ENCODE data around the gene REPS1. TPM values are rescaled to one million over a fixed set of nuclear protein-coding genes. Genes with fewer than 3 reads are reported as not detected.
A peak's percentile ranks its signal among the peaks of the same experiment; 100 is the strongest.

REPS1 gene
- polyA plus RNA-seq, 1 of the 3 experiments (the other 2 are of a cell fraction), result 26.2 TPM

DNA sequence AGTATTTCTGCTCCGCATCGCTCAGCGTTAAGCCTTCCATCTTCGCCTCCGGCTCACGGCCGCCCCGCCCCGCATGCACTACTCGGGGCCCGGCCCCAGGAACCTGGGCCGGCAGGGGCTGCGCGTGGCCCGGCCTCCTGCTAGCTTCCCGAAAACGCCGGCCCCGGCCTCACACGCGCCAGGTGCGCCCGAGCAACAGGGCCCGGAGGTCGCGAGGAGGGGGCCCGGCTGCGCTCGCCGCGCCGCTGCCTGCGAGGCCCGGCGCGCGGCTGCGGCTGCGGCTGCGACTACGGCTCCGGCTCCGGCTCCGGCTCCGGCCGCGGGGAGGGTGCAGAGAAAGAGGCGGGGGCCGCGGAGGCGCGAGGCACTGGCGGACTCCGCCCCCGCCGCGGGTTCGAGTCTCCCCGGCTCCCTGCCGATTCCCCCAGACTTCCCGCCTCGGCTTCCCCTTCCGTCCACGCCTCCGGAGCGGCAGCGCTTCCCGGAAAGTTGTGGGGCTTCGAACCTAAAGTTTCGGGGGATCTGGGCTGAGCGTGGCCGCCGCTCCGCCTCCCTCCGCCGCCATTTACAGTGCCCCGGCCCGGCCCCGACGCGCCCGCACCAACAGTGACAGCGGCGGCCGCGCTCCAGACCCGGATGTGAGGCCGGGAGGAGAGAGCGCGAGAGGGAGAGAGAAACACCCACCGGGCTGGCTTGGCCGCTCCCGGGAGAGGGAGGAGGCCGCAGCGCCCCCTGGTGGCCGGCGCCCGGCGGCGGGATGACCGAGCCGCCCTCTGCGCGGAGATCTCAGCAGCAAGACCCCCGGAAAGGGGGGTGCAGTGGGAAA lies at the start of gene REPS1 (continued):
- TF ChIP-seq FOXM1 (IDR thresholded peaks at IDR 0.05; ENCODE audit: low read depth) (no peak), ELF1 (IDR thresholded peaks at IDR 0.05) (peak; percentile 51; the same call in 1 of the 2 replicates), SIN3A (IDR thresholded peaks at IDR 0.05; ENCODE audit: borderline replicate concordance, low read depth, low read length) (peak; percentile 87; the same call in 1 of the 2 replicates), RAD21 (IDR thresholded peaks at IDR 0.05; ENCODE audit: low read length) (peak; percentile 73), TCF12 (IDR thresholded peaks at IDR 0.05) (no peak), MXI1 (IDR thresholded peaks at IDR 0.05; ENCODE audit: low read depth, low read length) (peak; percentile 69), USF2 (IDR thresholded peaks at IDR 0.05; ENCODE audit: borderline replicate concordance, low read depth, low read length) (no peak), NRF1 (IDR thresholded peaks at IDR 0.05; ENCODE audit: low read depth, low read length) (0 out of 2 replicates have a peak, but pooled peaks have one; percentile 10), FOSL2 (IDR thresholded peaks at IDR 0.05; ENCODE audit: borderline replicate concordance, low read depth) (no peak), TAF1 (IDR thresholded peaks at IDR 0.05; ENCODE audit: borderline replicate concordance, low read depth, low read length) (peak; percentile 85), FOXJ3 (CRISPR knock-in tag; IDR thresholded peaks at IDR 0.05) (no peak), MEF2A (IDR thresholded peaks at IDR 0.05; ENCODE audit: borderline replicate concordance, low read depth) (no peak), NFIC (IDR thresholded peaks at IDR 0.05; ENCODE audit: borderline replicate concordance) (no peak)

- no peak overlapping the region for H2AFZ ChIP-seq (ENCODE audit: low read depth)
- ChIA-PET CTCF (interaction anchor here (0.6 to 1.3 kb wide), 2 partner anchors 8 to 72 kb away, joined by 3 read pairs; no protein-coding TSS in a partner anchor), POLR2A (no interaction called here)
- no peaks in the 10 kb centered on the region for H3K9me2 ChIP-seq
- no peaks in the 10 kb centered on the region for H3K4me1 ChIP-seq (ENCODE audit: control insufficient read depth in 1 of 2, insufficient read depth in 2 of 2, low read depth in 1 of 2, low read length in 1 of 2)
- 86% methylated on average over 5 of the region's 5 CpGs for WGBS (ENCODE audit: low lambda C conversion rate)
- no peak overlapping the region for H3K4me2 ChIP-seq
- H3K9me3 ChIP-seq, result no peaks in the 10 kb centered on the region
- H3K27ac ChIP-seq (ENCODE audit: low read depth in 2 of 2, low read length in 1 of 2), result peak overlapping the region in 1 of 2 experiments; percentile 52; a peak in 2 of 4 replicates
- TF ChIP-seq ELF1 (IDR thresholded peaks at IDR 0.05) (no peak), RXRA (IDR thresholded peaks at IDR 0.05; ENCODE audit: borderline replicate concordance, low read depth) (no peak), FOSL2 (IDR thresholded peaks at IDR 0.05; ENCODE audit: borderline replicate concordance, low read depth) (no peak), GABPA (IDR thresholded peaks at IDR 0.05; ENCODE audit: low read depth) (no peak), FOXM1 (IDR thresholded peaks at IDR 0.05; ENCODE audit: low read depth) (no peak), POLR2AphosphoS5 (IDR thresholded peaks at IDR 0.05; ENCODE audit: low read depth, low read length) (no peak), JUND (IDR thresholded peaks at IDR 0.05) (no peak), NFIC (IDR thresholded peaks at IDR 0.05; ENCODE audit: borderline replicate concordance) (no peak), GATA2 (CRISPR knock-in tag; IDR thresholded peaks at IDR 0.05) (no peak), USF1 (IDR thresholded peaks at IDR 0.05; ENCODE audit: borderline replicate concordance, low read depth) (no peak), TEAD4 (IDR thresholded peaks at IDR 0.05; ENCODE audit: borderline replicate concordance, insufficient read depth) (no peak), FOXJ3 (CRISPR knock-in tag; IDR thresholded peaks at IDR 0.05) (no peak), MAX (IDR thresholded peaks at IDR 0.05; ENCODE audit: low read depth) (no peak), MXI1 (IDR thresholded peaks at IDR 0.05; ENCODE audit: low read depth, low read length) (no peak), RCOR1 (IDR thresholded peaks at IDR 0.05; ENCODE audit: low read length) (no peak), RFX5 (IDR thresholded peaks at IDR 0.05; ENCODE audit: low read length) (no peak)
- TF ChIP-seq, protein P1, sequence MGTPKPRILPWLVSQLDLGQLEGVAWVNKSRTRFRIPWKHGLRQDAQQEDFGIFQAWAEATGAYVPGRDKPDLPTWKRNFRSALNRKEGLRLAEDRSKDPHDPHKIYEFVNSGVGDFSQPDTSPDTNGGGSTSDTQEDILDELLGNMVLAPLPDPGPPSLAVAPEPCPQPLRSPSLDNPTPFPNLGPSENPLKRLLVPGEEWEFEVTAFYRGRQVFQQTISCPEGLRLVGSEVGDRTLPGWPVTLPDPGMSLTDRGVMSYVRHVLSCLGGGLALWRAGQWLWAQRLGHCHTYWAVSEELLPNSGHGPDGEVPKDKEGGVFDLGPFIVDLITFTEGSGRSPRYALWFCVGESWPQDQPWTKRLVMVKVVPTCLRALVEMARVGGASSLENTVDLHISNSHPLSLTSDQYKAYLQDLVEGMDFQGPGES (IDR thresholded peaks at IDR 0.05; ENCODE audit: low read depth, low read length), result no peak
- no peak for DNase-seq
- H3K27me3 ChIP-seq (ENCODE audit: insufficient read depth), result no peaks in the 10 kb centered on the region
- H3K79me2 ChIP-seq (ENCODE audit: insufficient read depth), result no peaks in the 10 kb centered on the region
- H3F3A ChIP-seq (replicated peaks; ENCODE audit: insufficient read depth), result peaks cover 4% of the 10 kb centered on the region
- H3K36me3 ChIP-seq (replicated peaks in 1 of 2; ENCODE audit: control insufficient read depth in 1 of 2, insufficient read depth in 2 of 2, low read length in 1 of 2), result peaks cover under 1 to 7% of the 10 kb centered on the region in 2 experiments
- H3K4me3 ChIP-seq (ENCODE audit: low read depth in 2 of 2, low read length in 1 of 2), result no peak overlapping the region
- H4K20me1 ChIP-seq (ENCODE audit: insufficient read depth), result no peaks in the 10 kb centered on the region
- no peak overlapping the region for H3K9ac ChIP-seq
Observed at GRCh38 chr6:139037490-139037889, 49.4 kb upstream of the REPS1 start.
